GM10248 (cell line): ENCODE data around the gene PARD3B.

Source experiments
- CTCF ChIA-PET: fragments of 300-600 bp; sonication (Branson Sonifier 250); formaldehyde crosslinking; extraction: SDS; loops from one replicate; lab custom pipeline; 2021; ENCODE audit warnings: antibody characterized with exemption; lab: Yijun Ruan, JAX
- POLR2A ChIA-PET: fragments of 350-650 bp; sonication (Branson Sonifier 250); formaldehyde crosslinking; extraction: SDS; loops from one replicate; lab custom pipeline; 2020; ENCODE audit warnings: antibody characterized with exemption; lab: Yijun Ruan, JAX
- DNase-seq: peaks from one replicate; pipeline ENCODE4 v3.0.0; 2012; ENCODE audit errors: extremely low spot score
- TF ChIP-seq, protein P1 (sequence below): IDR thresholded peaks from 2 replicates; pipeline ENCODE4 v1.5.1; 2012; ENCODE audit warnings: mild to moderate bottlenecking, low read depth; ENCODE audit errors: extremely low read depth, missing control alignments, control extremely low read depth

PARD3B gene

DNA sequence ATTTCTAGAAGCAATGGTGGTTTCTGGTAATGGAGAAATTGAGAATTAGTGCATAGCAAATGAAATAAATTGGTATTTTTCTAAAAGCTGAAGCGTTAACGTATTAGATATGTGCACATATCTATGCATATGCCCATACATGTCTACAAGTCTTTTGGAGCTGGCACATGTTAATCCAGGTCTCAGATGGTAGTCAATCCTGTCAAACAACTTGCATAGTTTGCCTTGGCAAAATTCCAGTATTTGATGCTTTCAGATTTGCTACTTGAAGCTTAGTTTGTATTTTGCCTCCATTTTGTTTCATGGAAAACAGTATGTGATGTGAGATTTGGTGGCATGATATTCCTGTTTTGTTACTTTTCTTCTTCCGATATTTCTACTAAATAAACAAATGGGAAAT, 304.6 kb downstream of the PARD3B start:
- CTCF ChIA-PET: no interaction called here
- POLR2A ChIA-PET: no interaction called here
- no peak for DNase-seq
- TF ChIP-seq, protein P1, sequence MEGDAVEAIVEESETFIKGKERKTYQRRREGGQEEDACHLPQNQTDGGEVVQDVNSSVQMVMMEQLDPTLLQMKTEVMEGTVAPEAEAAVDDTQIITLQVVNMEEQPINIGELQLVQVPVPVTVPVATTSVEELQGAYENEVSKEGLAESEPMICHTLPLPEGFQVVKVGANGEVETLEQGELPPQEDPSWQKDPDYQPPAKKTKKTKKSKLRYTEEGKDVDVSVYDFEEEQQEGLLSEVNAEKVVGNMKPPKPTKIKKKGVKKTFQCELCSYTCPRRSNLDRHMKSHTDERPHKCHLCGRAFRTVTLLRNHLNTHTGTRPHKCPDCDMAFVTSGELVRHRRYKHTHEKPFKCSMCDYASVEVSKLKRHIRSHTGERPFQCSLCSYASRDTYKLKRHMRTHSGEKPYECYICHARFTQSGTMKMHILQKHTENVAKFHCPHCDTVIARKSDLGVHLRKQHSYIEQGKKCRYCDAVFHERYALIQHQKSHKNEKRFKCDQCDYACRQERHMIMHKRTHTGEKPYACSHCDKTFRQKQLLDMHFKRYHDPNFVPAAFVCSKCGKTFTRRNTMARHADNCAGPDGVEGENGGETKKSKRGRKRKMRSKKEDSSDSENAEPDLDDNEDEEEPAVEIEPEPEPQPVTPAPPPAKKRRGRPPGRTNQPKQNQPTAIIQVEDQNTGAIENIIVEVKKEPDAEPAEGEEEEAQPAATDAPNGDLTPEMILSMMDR: no peak

DNA sequence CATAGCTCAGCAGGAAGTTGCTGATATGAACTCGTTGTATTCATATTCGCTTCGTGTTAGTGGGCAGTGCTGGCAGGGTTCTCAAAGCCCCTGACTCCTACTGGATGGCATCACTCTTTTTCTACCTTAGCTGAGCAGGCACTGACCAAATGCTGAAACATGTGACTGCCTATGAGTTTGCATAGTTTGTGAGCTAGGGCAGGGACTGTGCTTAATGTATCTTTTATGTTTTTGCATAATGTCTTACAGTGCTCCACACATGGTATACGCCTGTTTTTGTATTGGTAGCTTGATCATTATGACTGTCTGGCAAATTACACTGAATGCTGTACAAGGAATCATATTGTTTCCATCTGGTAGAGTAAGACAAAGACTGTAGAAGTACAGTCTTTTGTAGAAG, 305.3 kb downstream of the PARD3B start:
- ChIA-PET POLR2A (no interaction called here), CTCF (no interaction called here)
- TF ChIP-seq, protein P1: no peak
- DNase-seq: no peak

DNA sequence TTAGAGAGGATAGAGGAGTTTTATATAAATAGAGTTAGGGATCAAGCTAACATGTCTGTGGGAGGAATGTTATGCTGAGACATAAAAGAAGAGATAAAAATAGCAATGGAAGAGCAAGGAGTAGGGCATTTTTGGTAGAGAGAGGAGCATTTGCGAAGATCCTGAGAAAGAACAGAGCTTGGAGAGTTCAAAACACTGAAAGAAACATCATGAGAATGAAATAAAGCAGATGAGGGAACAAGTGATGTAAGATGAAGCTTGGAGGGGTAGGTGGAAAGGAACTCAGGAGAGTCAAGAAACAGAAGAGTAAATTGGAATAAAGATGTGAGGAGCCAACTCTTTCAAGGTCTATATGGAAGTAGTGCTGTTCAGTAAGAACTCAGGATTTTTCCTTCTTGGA, 308.6 kb downstream of the PARD3B start:
- TF ChIP-seq, protein P1: no peak
- no peak for DNase-seq
- CTCF ChIA-PET: interaction anchor here (0.8 to 1.5 kb wide), 2 partner anchors 12 to 16 kb away, joined by 3 read pairs; no protein-coding TSS in a partner anchor
- POLR2A ChIA-PET: no interaction called here

DNA sequence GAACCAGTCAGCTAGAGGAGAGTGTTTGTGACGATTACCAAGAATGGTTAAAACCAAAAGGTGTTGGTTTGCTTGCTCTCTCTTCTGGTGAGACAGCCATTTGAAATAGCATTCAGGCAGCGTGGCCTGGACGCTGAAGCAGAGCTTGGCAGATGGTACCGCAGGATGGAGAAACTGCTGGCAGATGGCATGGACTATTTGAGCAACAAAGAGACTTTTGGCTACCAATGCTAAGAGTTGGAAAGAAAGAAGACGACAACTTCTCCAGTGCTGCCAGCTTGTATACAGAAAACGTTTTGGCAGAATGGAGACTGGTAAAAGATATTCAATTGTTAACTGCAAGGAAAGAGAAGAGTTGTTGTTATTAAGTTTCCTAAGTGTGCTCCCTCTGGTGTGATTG, 315.0 kb downstream of the PARD3B start:
- TF ChIP-seq, protein P1: no peak
- DNase-seq: no peak
- CTCF ChIA-PET: no interaction called here
- POLR2A ChIA-PET: no interaction called here

DNA sequence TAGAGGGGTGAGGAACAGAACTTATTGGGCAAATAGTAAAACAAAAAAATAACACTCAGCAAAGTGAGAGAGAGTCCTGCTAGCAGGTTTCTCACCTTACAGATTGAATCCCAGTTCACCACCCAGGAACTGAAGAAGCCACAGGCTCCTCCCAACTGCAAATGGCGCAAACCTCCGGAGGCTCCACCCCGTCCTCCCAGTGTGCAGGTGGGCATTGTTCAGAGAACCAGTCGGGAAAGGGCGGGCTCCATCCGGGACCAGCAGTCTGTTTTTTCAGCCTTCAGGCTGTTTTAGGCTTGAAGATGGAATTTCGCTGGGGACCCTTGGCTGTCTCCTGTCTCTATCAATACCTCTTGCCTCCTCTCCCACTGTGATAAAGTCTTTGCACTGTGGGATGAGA, 317.5 kb downstream of the PARD3B start:
- TF ChIP-seq, protein P1: no peak
- DNase-seq: no peak
- CTCF ChIA-PET: no interaction called here
- POLR2A ChIA-PET: no interaction called here

DNA sequence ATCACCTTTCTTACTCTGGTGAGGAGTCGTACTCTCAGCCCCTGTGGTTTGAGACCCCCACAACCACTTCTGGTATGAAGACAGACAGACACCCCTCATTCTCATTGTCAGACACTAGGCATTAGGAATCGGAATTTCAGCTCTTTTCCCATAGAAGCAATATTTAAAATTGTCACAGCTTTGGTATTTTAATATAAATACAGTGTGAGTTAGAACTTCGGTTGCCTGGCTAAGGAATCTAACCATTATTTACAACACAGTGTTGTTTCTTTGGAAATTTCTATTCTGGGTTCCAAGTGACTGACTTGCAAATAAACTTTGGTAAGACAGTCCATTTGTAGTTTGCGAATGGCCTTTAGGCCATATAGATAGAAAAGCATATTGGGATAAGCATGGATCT, 318.1 kb downstream of the PARD3B start:
- ChIA-PET POLR2A (no interaction called here), CTCF (interaction anchor here (1.2 kb wide), 1 partner anchor 9 kb away, joined by 3 read pairs; no protein-coding TSS in a partner anchor)
- DNase-seq: no peak
- TF ChIP-seq, protein P1: no peak
